OCI-LY7 (cell line): Measurements from ENCODE around the gene MACF1. TPM values are rescaled to one million over a fixed set of nuclear protein-coding genes. Genes with fewer than 3 reads are reported as not detected.

Source experiments
- BruUV-seq: library from RNA; stranded (reverse); fragments of 400-500 nt; replicated peaks from 2 replicates; lab custom pipeline; 2021; lab: Mats Ljungman, UMichigan
- CTCF ChIA-PET: fragments of 300-600 bp; sonication (Branson Sonifier 250); formaldehyde crosslinking; loops from one replicate; lab custom pipeline; 2022; ENCODE audit warnings: antibody characterized with exemption; ENCODE audit not compliant: unreplicated experiment; lab: Charles Lee
- POLR2A ChIA-PET: fragments of 300-600 bp; sonication (Branson Sonifier 250); formaldehyde crosslinking; loops from one replicate; lab custom pipeline; 2022; ENCODE audit warnings: antibody characterized with exemption; lab: Charles Lee
- DNase-seq: peaks from one replicate; pipeline ENCODE4 v3.0.0-alpha.2; 2015; ENCODE audit warnings: low spot score
- H2AFZ ChIP-seq: fragments of 200-600 bp; sonication (generic), shearing (Covaris generic); 2 replicates; pipeline ENCODE4 v1.6.1; 2014; ENCODE audit warnings: mild to moderate bottlenecking, antibody characterized with exemption, low read length, moderate library complexity
- H3K27ac ChIP-seq: fragments of 200-600 bp; sonication (generic); 2 replicates; pipeline ENCODE4 v1.5.1; 2014; ENCODE audit warnings: mixed run types, low read depth, mild to moderate bottlenecking, moderate library complexity, low read length, inconsistent platforms; ENCODE audit not compliant: poor library complexity, severe bottlenecking
- H3K36me3 ChIP-seq: fragments of 200-600 bp; sonication (generic); 2 replicates; pipeline ENCODE4 v1.6.1; 2014; ENCODE audit warnings: mild to moderate bottlenecking, antibody characterized with exemption, low read length, moderate library complexity, mixed read lengths; ENCODE audit not compliant: insufficient read depth
- H3K4me1 ChIP-seq: fragments of 200-600 bp; sonication (generic); 2 replicates; pipeline ENCODE4 v1.5.1; 2014; ENCODE audit warnings: mild to moderate bottlenecking, low read length; ENCODE audit not compliant: insufficient read depth, poor library complexity, severe bottlenecking
- H3K4me2 ChIP-seq: fragments of 200-600 bp; sonication (generic); 2 replicates; pipeline ENCODE4 v1.6.1; 2014; ENCODE audit warnings: mild to moderate bottlenecking, low read length
- H3K4me3 ChIP-seq: fragments of 200-600 bp; sonication (generic); 2 replicates; pipeline ENCODE4 v1.5.1; 2014; ENCODE audit warnings: mild to moderate bottlenecking, low read depth, low read length; ENCODE audit not compliant: poor library complexity, severe bottlenecking
- H3K79me2 ChIP-seq: fragments of 200-600 bp; sonication (generic); 2 replicates; pipeline ENCODE4 v1.6.1; 2016; ENCODE audit warnings: low read depth, mild to moderate bottlenecking, low read length, moderate library complexity, mixed read lengths; ENCODE audit not compliant: insufficient read depth
- H3K9me2 ChIP-seq: fragments of 200-600 bp; sonication (generic); 2 replicates; pipeline ENCODE4 v1.6.1; 2016; ENCODE audit warnings: mild to moderate bottlenecking, low read length, mixed read lengths; ENCODE audit not compliant: insufficient read depth
- H3K9me3 ChIP-seq: fragments of 200-600 bp; sonication (generic); 2 replicates; pipeline ENCODE4 v1.6.1; 2014; ENCODE audit warnings: mild to moderate bottlenecking, mixed run types, low read length, mixed read lengths
- H4K20me1 ChIP-seq: fragments of 200-600 bp; sonication (generic); 2 replicates; pipeline ENCODE4 v1.6.1; 2014; ENCODE audit warnings: mild to moderate bottlenecking, antibody characterized with exemption, low read length, moderate library complexity, mixed read lengths; ENCODE audit not compliant: insufficient read depth
- CTCF ChIP-seq: fragments of 200-600 bp; sonication (generic); conservative IDR thresholded peaks from 2 replicates; pipeline ENCODE4 v1.5.1; 2014; ENCODE audit warnings: mild to moderate bottlenecking, antibody characterized with exemption, low read length, moderate library complexity, mixed read lengths
- EZH2phosphoT487 ChIP-seq: fragments of 200-600 bp; sonication (generic); IDR thresholded peaks from 2 replicates; pipeline ENCODE4 v1.6.1; 2018; ENCODE audit warnings: low read depth, borderline replicate concordance, mild to moderate bottlenecking, mixed run types, antibody characterized with exemption, low read length, moderate library complexity, mixed read lengths
- intact Hi-C: fragments of 100-400 bp; cut with micrococcal nuclease; formaldehyde crosslinking; loops from one replicate; pipeline ENCODE4 v1.10.0; 2022; ENCODE audit not compliant: unreplicated experiment
- total RNA-seq, 2 experiments: library from RNA; depleted of rRNA in 1 of 2; stranded (reverse); fragments of >200 nt in 1 of 2; shearing (Covaris generic) in 1 of 2; gene quantifications; 2 replicates each; pipeline ENCODE4 v1.2.3, GENCODE V29; 2014 to 2022

The MACF1 gene
- total RNA-seq, 2 experiments from 2014 or later, result 211 to 220 TPM

- DNase-seq, result no peak
- Histone ChIP-seq H3K79me2 (no peaks in the 10 kb centered on the region), H3K9me2 (no peaks in the 10 kb centered on the region), H3K4me1 (peaks cover 39% of the 10 kb centered on the region), H3K4me3 (peak overlapping the region; percentile 68), H3K27ac (no peak overlapping the region), H3K9me3 (no peaks in the 10 kb centered on the region), H3K36me3 (peaks cover 10% of the 10 kb centered on the region), H3K4me2 (peak overlapping the region; percentile 75), H4K20me1 (peaks cover 28% of the 10 kb centered on the region), H2AFZ (no peak overlapping the region)
- intact Hi-C loops, result no loop called here
- CTCF ChIA-PET, result no interaction called here
- no peak for TF ChIP-seq EZH2phosphoT487
- no peak for TF ChIP-seq CTCF
- POLR2A ChIA-PET, result interaction anchor here (1.0 kb wide), 1 partner anchor 11 kb away, joined by 3 read pairs; no protein-coding TSS in a partner anchor
- BruUV-seq, result no TSS peak
Measured at GRCh38 chr1:39407510-39407895, 203.0 kb downstream of the MACF1 start.

DNA sequence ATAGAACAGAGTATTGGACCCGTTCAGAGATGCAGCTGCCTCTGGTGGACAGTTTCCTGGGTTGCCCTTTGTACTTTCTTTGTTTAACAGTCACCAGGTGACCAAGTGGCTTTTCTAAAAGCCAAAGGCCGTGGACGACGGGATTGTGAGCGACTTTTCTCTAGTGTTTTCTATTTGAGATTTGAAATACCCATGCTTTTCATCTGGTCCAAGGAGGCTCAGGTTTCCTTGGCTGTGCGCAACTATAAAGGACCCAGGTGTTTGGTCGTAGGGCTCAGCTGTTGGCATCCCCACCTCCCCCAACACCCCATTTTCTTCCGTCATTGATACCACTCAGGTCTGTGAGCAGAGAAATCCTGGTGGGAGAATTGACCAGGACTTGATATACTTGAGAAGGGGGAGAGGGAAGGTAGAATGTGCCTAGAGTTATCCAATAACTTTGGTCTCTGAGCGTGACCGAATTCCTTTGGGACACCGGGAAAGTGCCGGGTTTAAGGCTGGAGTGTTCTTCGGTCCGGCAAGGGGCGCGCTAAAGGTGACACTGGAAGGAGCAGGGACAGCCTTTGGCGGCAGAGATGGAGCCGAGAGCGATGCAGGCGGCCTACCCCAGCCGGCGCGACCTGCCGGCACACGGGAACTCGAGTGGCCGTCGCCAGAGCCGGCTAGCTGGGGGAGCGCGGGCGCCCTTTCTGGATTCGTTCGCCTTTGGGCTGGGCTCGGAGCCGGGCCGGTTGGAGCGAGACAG, 203.6 kb downstream of the MACF1 start:
- Histone ChIP-seq H3K36me3 (peaks cover 5% of the 10 kb centered on the region), H3K4me1 (peaks cover 39% of the 10 kb centered on the region), H2AFZ (0 out of 2 replicates have a peak overlapping the region, but pooled peaks have one; percentile 9), H3K4me3 (peak overlapping the region; percentile 68), H3K27ac (no peak overlapping the region), H3K9me3 (no peaks in the 10 kb centered on the region), H3K9me2 (no peaks in the 10 kb centered on the region), H3K4me2 (peak overlapping the region; percentile 75), H3K79me2 (no peaks in the 10 kb centered on the region), H4K20me1 (peaks cover 28% of the 10 kb centered on the region)
- ChIA-PET POLR2A (interaction anchor here (0.6 to 1.0 kb wide), 2 partner anchors 11 to 376 kb away, joined by 3 read pairs; no protein-coding TSS in a partner anchor), CTCF (no interaction called here)
- 0 out of 2 replicates have a peak, but pooled peaks have one; percentile 26 for TF ChIP-seq CTCF
- TF ChIP-seq EZH2phosphoT487, result no peak
- BruUV-seq, result no TSS peak
- intact Hi-C loops, result no loop called here
- DNase-seq, result no peak

GRCh38 chr1:39408641-39409054, 204.2 kb downstream of the MACF1 start:
- peak overlapping the region; percentile 68 for H3K4me3 ChIP-seq
- H2AFZ ChIP-seq, result 0 out of 2 replicates have a peak overlapping the region, but pooled peaks have one; percentile 9
- peak; percentile 79 for DNase-seq
- CTCF ChIA-PET, result no interaction called here
- intact Hi-C loops, result no loop called here
- TF ChIP-seq EZH2phosphoT487 (no peak), CTCF (no peak)
- peaks cover 5% of the 10 kb centered on the region; the same call in 1 of the 2 replicates for H3K36me3 ChIP-seq
- POLR2A ChIA-PET, result interaction anchor here (0.6 kb wide), 1 partner anchor 376 kb away, joined by 3 read pairs; no protein-coding TSS in a partner anchor
- H3K27ac ChIP-seq, result no peak overlapping the region
- peak overlapping the region; percentile 75 for H3K4me2 ChIP-seq
- H4K20me1 ChIP-seq, result peaks cover 28% of the 10 kb centered on the region
- no TSS peak for BruUV-seq
- no peaks in the 10 kb centered on the region for H3K9me3 ChIP-seq
- H3K79me2 ChIP-seq, result no peaks in the 10 kb centered on the region
- H3K4me1 ChIP-seq, result peaks cover 39% of the 10 kb centered on the region
- no peaks in the 10 kb centered on the region for H3K9me2 ChIP-seq
